ENCODE results near the gene CAPZB. TPM values are rescaled to one million over a fixed set of nuclear protein-coding genes. Genes with fewer than 3 reads are reported as not detected.

The CAPZB gene
- total RNA-seq, 1 experiment from 2014 or later: 348 TPM

DNA sequence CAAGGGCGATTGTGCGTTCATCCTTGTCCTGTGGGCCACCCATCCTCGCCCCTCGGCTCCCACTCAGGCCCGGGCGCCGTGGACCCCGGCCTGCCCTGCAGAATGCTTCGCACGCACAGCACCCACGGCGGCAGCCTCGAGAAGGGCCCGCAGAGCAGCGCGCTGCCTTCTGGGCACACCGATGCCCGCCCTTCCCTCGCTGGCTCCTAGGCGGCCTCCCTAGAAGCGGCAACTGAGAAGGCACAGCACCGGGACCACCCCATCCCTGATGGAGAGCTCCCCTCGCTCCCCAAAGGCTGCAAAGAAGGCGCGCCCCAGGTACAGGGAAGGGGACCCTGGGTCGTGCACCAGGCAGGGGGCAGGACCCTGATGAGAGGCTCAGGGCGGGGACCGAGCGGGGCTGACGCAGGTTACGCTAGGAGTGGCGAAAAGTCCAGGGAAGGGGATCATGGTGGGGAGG, 971 bp downstream of the CAPZB start:
- Histone ChIP-seq H3K9me3 (ENCODE audit: control insufficient read depth, low read depth, low read length) (no peaks in the 10 kb centered on the region), H3T11ph (ENCODE audit: low read length) (no peak overlapping the region), H3K14ac (ENCODE audit: insufficient read depth, low read length) (peak overlapping the region; percentile 95), H3K27ac (ENCODE audit: insufficient read length, low read depth, low read length) (no peak overlapping the region), H3K18ac (ENCODE audit: insufficient read length, low read depth, low read length) (peak overlapping the region; percentile 97), H4K8ac (replicated peaks; ENCODE audit: insufficient read length, low read depth, low read length) (no peak overlapping the region), H2BK12ac (ENCODE audit: insufficient read length, low read depth, low read length) (no peak overlapping the region), H3K23me2 (ENCODE audit: insufficient read length, low read depth, low read length, poor library complexity, severe bottlenecking) (peaks cover 8% of the 10 kb centered on the region), H2BK120ac (ENCODE audit: low read depth, low read length, poor library complexity, severe bottlenecking) (no peak overlapping the region), H4K5ac (ENCODE audit: insufficient read length, low read depth, low read length) (no peak overlapping the region), H3K79me1 (ENCODE audit: insufficient read depth, low read depth, low read length, poor library complexity, severe bottlenecking) (peaks cover 12% of the 10 kb centered on the region), H3K4me1 (ENCODE audit: insufficient read depth, low read length) (peaks cover 41% of the 10 kb centered on the region), H2AFZ (ENCODE audit: low read length) (no peak overlapping the region), H3K4me2 (ENCODE audit: insufficient read depth, insufficient read length, low read length) (peak overlapping the region; percentile 41), H2BK20ac (ENCODE audit: low read depth, low read length, poor library complexity, severe bottlenecking) (no peak overlapping the region), H3K4ac (ENCODE audit: low read depth, low read length) (no peak overlapping the region), H3K23ac (ENCODE audit: insufficient read length, low read depth, low read length) (no peak overlapping the region), H3K79me2 (ENCODE audit: insufficient read depth, low read length) (peaks cover 49% of the 10 kb centered on the region), H3K56ac (ENCODE audit: insufficient read length, low read depth, low read length) (no peak overlapping the region), H3K27me3 (ENCODE audit: insufficient read depth, low read length) (no peaks in the 10 kb centered on the region), H3K9ac (ENCODE audit: extremely low read depth, insufficient read length, low read length) (peak overlapping the region; percentile 73), H2BK15ac (ENCODE audit: low read depth, low read length) (no peak overlapping the region), H4K20me1 (ENCODE audit: control insufficient read depth, insufficient read depth, insufficient read length) (no peaks in the 10 kb centered on the region), H2AK5ac (ENCODE audit: insufficient read length, low read length) (no peak overlapping the region), H2BK5ac (ENCODE audit: insufficient read length, low read length) (no peak overlapping the region), H4K91ac (ENCODE audit: insufficient read length, low read depth, low read length) (no peak overlapping the region)
- peaks cover 11 to 17% (median 16%) of the 10 kb centered on the region in 3 experiments for H3K36me3 Mint-ChIP-seq (ENCODE audit: insufficient read depth in 1 of 3, low read depth in 3 of 3)
- peak; percentile 48 for DNase-seq
- peaks cover 56 to 63% of the 10 kb centered on the region in 2 experiments for H3K4me1 Mint-ChIP-seq
- no peaks in the 10 kb centered on the region for H3K9me3 Mint-ChIP-seq
- H3K4me3 Mint-ChIP-seq: peak overlapping the region; percentile 95
- H3K27me3 Mint-ChIP-seq (ENCODE audit: low read depth): no peaks in the 10 kb centered on the region
- no CpG with 5 or more reads among the region's 32 CpGs for WGBS (ENCODE audit: extremely low coverage, insufficient read length, low lambda C conversion rate)
- TF ChIP-seq CTCF (conservative IDR thresholded peaks at IDR 0.05): no peak
- peak overlapping the region; percentile 85 to 99 (median 93) for H3K27ac Mint-ChIP-seq

Data from H9 (cell line).